CD4-positive, alpha-beta memory T cell (primary cell): Measurements from ENCODE around the gene MSRB1. TPM values are rescaled to one million over a fixed set of nuclear protein-coding genes. Genes with fewer than 3 reads are reported as not detected.
A peak's percentile ranks its signal among the peaks of the same experiment; 100 is the strongest.

ENCODE experiments used
- CTCF ChIA-PET: fragments of 350-600 bp; sonication (Branson Sonifier 250); formaldehyde crosslinking; loops from one replicate; lab custom pipeline; 2021; ENCODE audit warnings: inconsistent platforms; ENCODE audit not compliant: partially characterized antibody; lab: Charles Lee
- POLR2A ChIA-PET: fragments of 350-600 bp; sonication (Branson Sonifier 250); formaldehyde crosslinking; loops from one replicate; lab custom pipeline; 2021; ENCODE audit not compliant: partially characterized antibody; lab: Charles Lee
- DNase-seq, 5 donors: peaks; one replicate each; pipeline versions ENCODE4 v3.0.0 to v3.0.0-alpha.2; 2020 to 2022; ENCODE audit warnings: mixed read lengths in 1 of 5
- H3K27ac ChIP-seq: one replicate; pipeline ENCODE4 v1.7.0; 2013; ENCODE audit warnings: low read depth, low read length
- H3K27me3 ChIP-seq: 2 replicates; pipeline ENCODE4 v1.7.0; 2013; ENCODE audit warnings: mild to moderate bottlenecking, low read length, moderate library complexity; ENCODE audit not compliant: insufficient read depth
- H3K36me3 ChIP-seq: 2 replicates; pipeline ENCODE4 v1.7.0; 2013; ENCODE audit warnings: mild to moderate bottlenecking, low read length, moderate library complexity; ENCODE audit not compliant: insufficient read depth
- H3K4me1 ChIP-seq: 2 replicates; pipeline ENCODE4 v1.7.0; 2013; ENCODE audit warnings: mild to moderate bottlenecking, low read length, moderate library complexity; ENCODE audit not compliant: insufficient read depth
- H3K4me3 ChIP-seq, 2 donors: one replicate each; pipeline ENCODE4 v1.7.0; 2013; ENCODE audit warnings: low read length in 2 of 2, mild to moderate bottlenecking in 1 of 2
- H3K9me3 ChIP-seq, 2 donors: one replicate each; pipeline ENCODE4 v1.7.0; 2013; ENCODE audit warnings: low read length in 2 of 2, control low read depth in 1 of 2; ENCODE audit not compliant: control insufficient read depth in 1 of 2
- H3K27ac Mint-ChIP-seq, 7 donors: one replicate each; pipeline ENCODE4 v1.8.0; 2020 to 2021; ENCODE audit warnings: mixed read lengths in 7 of 7, mild to moderate bottlenecking in 6 of 7, inconsistent platforms in 3 of 7, moderate library complexity in 3 of 7
- H3K27me3 Mint-ChIP-seq, 2 donors: one replicate each; pipeline ENCODE4 v1.8.0; 2020 to 2021; ENCODE audit warnings: mixed read lengths in 2 of 2
- H3K36me3 Mint-ChIP-seq, 2 donors: one replicate each; pipeline ENCODE4 v1.8.0; 2020 to 2021; ENCODE audit warnings: mixed read lengths in 2 of 2, inconsistent platforms in 1 of 2, mild to moderate bottlenecking in 1 of 2
- H3K4me1 Mint-ChIP-seq, 4 donors: one replicate each; pipeline ENCODE4 v1.8.0; 2020 to 2021; ENCODE audit warnings: mixed read lengths in 4 of 4, mild to moderate bottlenecking in 1 of 4
- H3K4me3 Mint-ChIP-seq, 8 donors: one replicate each; pipeline ENCODE4 v1.8.0; 2020 to 2021; ENCODE audit warnings: mixed read lengths in 8 of 8, mild to moderate bottlenecking in 7 of 8, moderate library complexity in 6 of 8, inconsistent platforms in 3 of 8
- H3K9me3 Mint-ChIP-seq, 8 donors: one replicate each; pipeline ENCODE4 v1.8.0; 2020 to 2021; ENCODE audit warnings: mixed read lengths in 8 of 8, mild to moderate bottlenecking in 5 of 8, inconsistent platforms in 3 of 8, moderate library complexity in 1 of 8
- intact Hi-C: fragments of 100-400 bp; cut with micrococcal nuclease; formaldehyde crosslinking; loops from one replicate; pipeline ENCODE4 v1.15.1; 2023
- polyA plus RNA-seq, 2 donors: library from polyadenylated mRNA; unstranded; fragments of 300-500 nt; fragmentation: Illumina TruSeq; gene quantifications; one replicate each; pipeline ENCODE4 v1.2.3, GENCODE V29; 2021
- total RNA-seq, 2 experiments: library from RNA; stranded (reverse); gene quantifications; one replicate each; pipeline ENCODE4 v1.2.3, GENCODE V29; 2021

The MSRB1 gene
- total and polyA plus RNA-seq, 4 experiments from 2014 or later: 9.3 to 30.5 (median 15.5) TPM

DNA sequence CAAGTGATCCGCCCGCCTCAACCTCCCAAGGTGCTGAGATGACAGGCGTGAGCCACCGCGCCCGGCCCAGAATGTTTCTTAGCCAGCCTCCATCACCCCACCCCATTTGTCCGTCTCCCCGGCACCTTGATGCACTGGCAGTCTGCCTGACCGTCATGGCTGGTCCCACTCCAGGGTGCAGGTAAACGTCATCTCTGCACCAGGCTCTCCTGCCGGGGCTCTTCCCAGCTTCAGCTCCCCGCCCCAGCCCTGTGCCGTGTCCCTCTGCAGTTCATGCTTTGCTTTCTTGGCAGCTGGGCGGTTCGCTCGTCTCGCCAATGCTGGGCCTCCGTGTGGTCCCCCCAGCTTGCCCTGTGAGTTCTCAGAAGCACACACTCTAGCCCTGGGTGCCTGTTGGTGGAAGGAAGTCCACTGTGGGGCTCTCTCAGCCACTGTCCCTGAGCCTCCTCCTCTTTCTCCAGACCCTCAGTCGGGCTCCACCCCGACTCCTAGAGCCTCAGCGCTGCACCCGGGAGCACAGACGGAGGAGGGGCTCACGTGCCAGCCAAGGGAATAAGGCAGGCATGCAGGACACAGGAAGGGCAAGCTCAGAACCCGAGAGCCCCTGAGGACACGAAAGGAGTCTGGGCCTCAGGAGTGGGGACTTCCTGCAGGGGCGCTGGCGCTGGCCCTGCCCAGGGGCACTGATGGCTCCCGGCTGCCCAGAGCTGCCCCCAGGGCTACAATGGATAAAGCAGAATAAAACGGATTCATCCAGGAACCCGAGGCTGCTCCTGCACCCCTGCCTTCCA lies 36.7 kb downstream of the MSRB1 start:
- H3K36me3 Mint-ChIP-seq: no peaks in the 10 kb centered on the region
- intact Hi-C loops: no loop called here
- CTCF ChIA-PET: no interaction called here
- Histone ChIP-seq H3K27me3 (no peaks in the 10 kb centered on the region), H3K4me1 (no peaks in the 10 kb centered on the region), H3K4me3 (no peak overlapping the region), H3K9me3 (no peaks in the 10 kb centered on the region), H3K36me3 (no peaks in the 10 kb centered on the region), H3K27ac (no peak overlapping the region)
- H3K27ac Mint-ChIP-seq: peak overlapping the region in 1 of 7 donors; percentile 57
- peaks cover 4 to 14% of the 10 kb centered on the region in 2 donors for H3K27me3 Mint-ChIP-seq
- H3K9me3 Mint-ChIP-seq: peaks cover 0 to 2% (median 0%) of the 10 kb centered on the region in 8 donors
- no peak for DNase-seq
- POLR2A ChIA-PET: no interaction called here
- H3K4me3 Mint-ChIP-seq: no peak overlapping the region
- H3K4me1 Mint-ChIP-seq: no peaks in the 10 kb centered on the region

DNA sequence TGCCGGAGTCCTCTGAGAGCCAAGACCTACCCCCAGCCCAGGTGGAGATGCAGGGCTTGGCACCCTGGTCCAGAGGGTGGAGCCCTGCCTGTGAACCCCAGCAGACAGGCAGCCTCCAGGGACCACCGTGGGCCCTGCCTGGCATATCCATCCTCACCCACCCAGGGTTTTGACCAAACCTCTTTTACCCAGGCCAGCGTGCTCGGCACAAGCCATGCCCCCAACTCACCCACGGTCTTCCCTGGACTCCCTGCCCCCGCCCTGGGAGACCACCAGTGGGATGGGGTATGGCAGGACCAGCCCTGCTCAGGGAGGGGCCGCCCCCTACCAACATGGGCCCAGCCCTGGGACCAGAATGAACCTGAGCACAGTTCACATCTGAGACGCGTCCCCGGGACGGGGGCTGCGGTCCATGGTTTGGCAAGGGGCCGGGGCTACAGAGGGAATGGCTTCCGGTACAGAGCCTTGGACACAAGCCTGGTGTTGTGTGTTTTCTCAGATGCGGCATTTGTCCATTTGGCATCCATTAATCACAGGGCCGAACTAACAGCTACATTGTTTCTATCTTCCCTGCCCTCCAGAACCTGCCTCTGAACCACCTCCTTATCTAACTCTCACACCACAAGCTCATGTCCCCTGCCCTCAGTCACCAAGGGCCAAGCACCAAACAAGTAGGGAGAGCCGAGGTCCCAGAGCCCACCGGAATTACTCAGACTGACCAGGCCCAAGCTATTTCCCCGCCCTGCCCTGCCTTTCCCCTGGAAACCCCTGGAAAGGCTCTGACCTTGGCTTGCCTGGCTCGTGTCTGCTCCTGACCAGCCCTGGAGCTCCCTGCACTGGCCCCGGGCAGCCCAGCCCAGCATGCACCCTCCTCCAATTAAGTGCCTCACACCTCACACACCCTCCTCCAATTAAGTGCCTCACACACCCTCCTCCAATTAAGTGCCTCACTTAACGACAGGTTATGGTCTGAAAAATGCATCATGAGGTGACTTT lies 38.9 kb downstream of the MSRB1 start:
- H3K27me3 ChIP-seq: no peaks in the 10 kb centered on the region
- Mint-ChIP-seq H3K27ac (no peak overlapping the region), H3K27me3 (peaks cover 4 to 14% of the 10 kb centered on the region in 2 donors), H3K36me3 (no peaks in the 10 kb centered on the region), H3K9me3 (peaks cover 0 to 2% (median 0%) of the 10 kb centered on the region in 8 donors), H3K4me3 (no peak overlapping the region), H3K4me1 (no peaks in the 10 kb centered on the region)
- H3K4me3 ChIP-seq: no peak overlapping the region
- no peaks in the 10 kb centered on the region for H3K4me1 ChIP-seq
- DNase-seq: no peak
- H3K27ac ChIP-seq: no peak overlapping the region
- ChIA-PET CTCF (no interaction called here), POLR2A (no interaction called here)
- no peaks in the 10 kb centered on the region for H3K9me3 ChIP-seq
- intact Hi-C loops: no loop called here
- H3K36me3 ChIP-seq: no peaks in the 10 kb centered on the region

DNA sequence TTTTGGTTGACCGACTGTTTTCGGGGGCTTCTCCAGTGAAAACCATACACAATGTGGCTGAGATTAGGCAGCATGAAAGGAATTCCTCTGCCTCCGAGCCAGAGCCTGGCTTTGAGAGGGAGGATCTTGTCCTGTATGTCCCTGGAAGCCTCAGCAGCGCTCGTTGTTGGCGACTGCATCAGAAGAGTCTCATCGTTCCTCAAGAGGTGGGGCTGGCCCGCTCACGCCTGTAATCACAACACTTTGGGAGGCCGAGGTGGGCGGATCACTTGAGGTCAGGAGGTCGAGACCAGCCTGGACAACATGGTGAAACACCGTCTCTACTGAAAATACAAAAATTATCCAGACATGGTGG lies 39.8 kb downstream of the MSRB1 start:
- no peak overlapping the region for H3K27ac Mint-ChIP-seq
- H3K36me3 ChIP-seq: no peaks in the 10 kb centered on the region
- H3K4me1 ChIP-seq: no peaks in the 10 kb centered on the region
- no peak for DNase-seq
- no peak overlapping the region for H3K4me3 Mint-ChIP-seq
- no peaks in the 10 kb centered on the region for H3K9me3 ChIP-seq
- ChIA-PET CTCF (no interaction called here), POLR2A (no interaction called here)
- no peak overlapping the region for H3K4me3 ChIP-seq
- H3K9me3 Mint-ChIP-seq: peaks cover 0 to 2% (median 0%) of the 10 kb centered on the region in 8 donors
- H3K27me3 Mint-ChIP-seq: peaks cover 0 to 11% of the 10 kb centered on the region in 2 donors
- H3K4me1 Mint-ChIP-seq: no peaks in the 10 kb centered on the region
- no peak overlapping the region for H3K27ac ChIP-seq
- H3K27me3 ChIP-seq: no peaks in the 10 kb centered on the region
- intact Hi-C loops: no loop called here
- no peaks in the 10 kb centered on the region for H3K36me3 Mint-ChIP-seq

DNA sequence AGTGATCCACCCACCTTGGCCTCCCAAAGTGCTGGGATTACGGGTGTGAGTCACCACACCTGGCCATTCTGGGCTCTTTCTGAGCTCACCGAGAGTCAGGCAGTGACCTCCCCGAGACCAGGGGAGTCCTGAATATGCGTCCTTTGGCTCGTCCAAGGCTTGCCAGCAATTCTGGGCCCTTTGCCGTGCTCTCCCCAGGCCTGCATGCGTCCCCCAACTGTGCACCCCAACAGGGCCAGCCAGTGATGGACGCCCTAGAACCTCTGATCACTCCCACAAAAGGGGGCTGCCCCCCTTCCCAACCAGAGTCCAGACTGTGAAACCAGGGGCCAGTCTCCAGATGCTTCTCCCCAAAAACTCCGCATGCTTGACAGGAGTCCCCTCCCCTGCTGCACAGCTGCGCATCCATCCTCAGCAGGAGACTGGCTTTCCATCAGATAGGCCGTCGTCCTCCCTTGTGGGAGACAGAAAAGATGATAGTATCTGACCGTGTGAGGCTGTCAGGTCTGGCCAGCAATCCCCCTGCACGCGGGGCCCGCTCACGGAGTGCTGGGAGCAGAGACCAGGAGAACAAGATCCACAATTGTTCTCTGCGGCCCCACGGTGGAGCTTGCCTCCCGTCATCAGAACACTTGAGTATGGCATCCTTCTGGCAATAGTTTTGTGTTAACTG lies 40.3 kb downstream of the MSRB1 start:
- Histone ChIP-seq H3K9me3 (no peaks in the 10 kb centered on the region), H3K27ac (no peak overlapping the region), H3K27me3 (no peaks in the 10 kb centered on the region), H3K4me1 (no peaks in the 10 kb centered on the region), H3K4me3 (no peak overlapping the region), H3K36me3 (no peaks in the 10 kb centered on the region)
- POLR2A ChIA-PET: no interaction called here
- no peaks in the 10 kb centered on the region for H3K36me3 Mint-ChIP-seq
- intact Hi-C loops: no loop called here
- H3K9me3 Mint-ChIP-seq: peaks cover 0 to 2% (median 0%) of the 10 kb centered on the region in 8 donors
- CTCF ChIA-PET: no interaction called here
- no peaks in the 10 kb centered on the region for H3K4me1 Mint-ChIP-seq
- no peak overlapping the region for H3K27ac Mint-ChIP-seq
- no peak for DNase-seq
- H3K27me3 Mint-ChIP-seq: peaks cover 0 to 11% of the 10 kb centered on the region in 2 donors
- no peak overlapping the region for H3K4me3 Mint-ChIP-seq

DNA sequence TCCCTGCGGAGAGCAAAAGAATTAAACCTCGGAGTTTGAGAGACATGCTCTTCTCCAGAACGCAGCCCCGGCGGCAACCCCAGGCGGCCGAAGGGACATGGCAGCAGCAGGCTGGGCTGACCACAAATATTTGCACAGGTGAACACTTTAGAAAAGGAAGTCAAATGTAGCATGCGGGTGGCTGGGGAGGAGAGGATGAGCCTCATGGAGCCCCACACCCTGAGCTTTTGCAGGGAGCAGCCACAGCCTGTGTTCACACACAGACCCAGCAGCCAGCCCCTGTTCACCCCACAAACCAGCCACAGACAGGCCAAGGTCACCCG lies 42.6 kb downstream of the MSRB1 start:
- Mint-ChIP-seq H3K9me3 (no peaks in the 10 kb centered on the region), H3K27ac (no peak overlapping the region), H3K4me1 (no peaks in the 10 kb centered on the region), H3K4me3 (no peak overlapping the region), H3K36me3 (no peaks in the 10 kb centered on the region), H3K27me3 (peaks cover 0 to 8% of the 10 kb centered on the region in 2 donors)
- Histone ChIP-seq H3K27ac (no peak overlapping the region), H3K36me3 (no peaks in the 10 kb centered on the region), H3K4me1 (no peaks in the 10 kb centered on the region), H3K27me3 (no peaks in the 10 kb centered on the region), H3K9me3 (no peaks in the 10 kb centered on the region), H3K4me3 (no peak overlapping the region)
- CTCF ChIA-PET: no interaction called here
- no peak for DNase-seq
- intact Hi-C loops: no loop called here
- POLR2A ChIA-PET: no interaction called here

DNA sequence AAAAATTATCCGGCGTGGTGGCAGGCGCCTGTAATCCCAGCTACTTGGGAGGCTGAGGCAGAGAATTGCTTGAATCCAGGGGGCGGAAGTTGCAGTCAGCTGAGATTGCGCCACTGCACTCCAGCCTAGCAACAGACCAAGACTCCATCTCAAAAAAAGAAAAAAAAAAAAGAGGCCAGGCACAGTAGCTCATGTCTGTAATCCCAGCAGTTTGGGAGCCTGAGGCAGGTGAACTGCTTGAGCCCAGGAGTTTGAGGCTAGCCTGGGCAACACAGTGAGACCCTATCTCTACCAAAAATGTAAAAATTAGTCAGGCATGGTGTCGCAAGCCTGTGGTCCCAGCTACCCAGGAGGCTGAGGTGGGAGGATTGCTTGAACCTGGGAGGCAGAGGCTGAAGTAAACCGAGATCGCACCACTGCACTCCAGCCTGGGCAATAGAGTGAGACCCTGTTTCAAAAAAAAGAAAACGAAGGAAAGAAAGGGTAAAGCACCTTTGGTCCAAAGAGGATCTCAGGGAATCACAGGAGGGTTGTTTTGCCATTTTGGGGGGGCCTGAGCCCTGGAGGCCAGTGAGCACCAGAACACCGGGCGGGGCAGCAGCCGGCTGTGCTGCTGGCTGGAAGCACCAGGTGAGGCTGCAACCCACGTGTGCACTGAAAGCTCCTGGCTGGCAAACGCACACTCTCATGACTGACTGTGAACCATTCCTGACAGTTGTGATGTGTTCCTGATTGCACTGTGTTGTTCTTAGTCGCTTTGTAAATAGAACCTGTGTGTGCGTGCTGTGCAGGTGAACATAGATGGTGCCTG lies 43.2 kb downstream of the MSRB1 start:
- H3K36me3 ChIP-seq: no peaks in the 10 kb centered on the region
- Mint-ChIP-seq H3K4me3 (no peak overlapping the region), H3K9me3 (no peaks in the 10 kb centered on the region), H3K36me3 (no peaks in the 10 kb centered on the region), H3K27me3 (peaks cover 0 to 8% of the 10 kb centered on the region in 2 donors), H3K27ac (no peak overlapping the region), H3K4me1 (no peaks in the 10 kb centered on the region)
- H3K27me3 ChIP-seq: no peaks in the 10 kb centered on the region
- ChIA-PET POLR2A (no interaction called here), CTCF (no interaction called here)
- H3K27ac ChIP-seq: no peak overlapping the region
- H3K9me3 ChIP-seq: no peaks in the 10 kb centered on the region
- intact Hi-C loops: no loop called here
- no peak overlapping the region for H3K4me3 ChIP-seq
- H3K4me1 ChIP-seq: no peaks in the 10 kb centered on the region
- DNase-seq: no peak
